Measurements from ENCODE around the gene ACTN1.

The ACTN1 gene

GRCh38 chr14:68908803-68909202, 70.3 kb downstream of the ACTN1 start:
- no peak for DNase-seq

GRCh38 chr14:68908201-68908600, 70.9 kb downstream of the ACTN1 start:
- DNase-seq: no peak

GRCh38 chr14:68906439-68906838, 72.7 kb downstream of the ACTN1 start:
- DNase-seq: no peak

- DNase-seq: no peak
Measured at GRCh38 chr14:68905107-68905895, 73.8 kb downstream of the ACTN1 start.

GRCh38 chr14:68902357-68902756, 76.7 kb downstream of the ACTN1 start:
- DNase-seq: no peak

GRCh38 chr14:68899033-68899603, 80.0 kb downstream of the ACTN1 start:
- DNase-seq: no peak

GRCh38 chr14:68898248-68899032, 80.7 kb downstream of the ACTN1 start:
- DNase-seq: no peak

- DNase-seq: no peak
Measured at GRCh38 chr14:68897559-68898155, 81.4 kb downstream of the ACTN1 start.

- DNase-seq: no peak
Measured at GRCh38 chr14:68896132-68896531, 83.0 kb downstream of the ACTN1 start.

- DNase-seq: no peak
Measured at GRCh38 chr14:68894802-68895703, 84.0 kb downstream of the ACTN1 start.

GRCh38 chr14:68894123-68894522, 85.0 kb downstream of the ACTN1 start:
- no peak for DNase-seq

- DNase-seq: no peak
Measured at GRCh38 chr14:68893566-68893965, 85.5 kb downstream of the ACTN1 start.

GRCh38 chr14:68892961-68893360, 86.1 kb downstream of the ACTN1 start:
- DNase-seq: no peak

- no peak for DNase-seq
Measured at GRCh38 chr14:68891851-68892660, 87.0 kb downstream of the ACTN1 start.

- DNase-seq: no peak
Measured at GRCh38 chr14:68890173-68890931, 88.8 kb downstream of the ACTN1 start.

GRCh38 chr14:68888883-68889282, 90.2 kb downstream of the ACTN1 start:
- no peak for DNase-seq

- DNase-seq: no peak
Measured at GRCh38 chr14:68888025-68888850, 90.9 kb downstream of the ACTN1 start.

- DNase-seq: no peak
Measured at GRCh38 chr14:68886109-68886434, 93.0 kb downstream of the ACTN1 start.

- DNase-seq: no peak
Measured at GRCh38 chr14:68885226-68886108, 93.6 kb downstream of the ACTN1 start.
